K562 (cell line): ENCODE measurements around the gene AKT1S1. TPM values are rescaled to one million over a fixed set of nuclear protein-coding genes. Genes with fewer than 3 reads are reported as not detected.

Experiments
- BCL6 ChIP-seq: fragments of 250-450 bp; sonication (Bioruptor Pico); IDR thresholded peaks from 2 replicates; pipeline ENCODE4 v1.4.0; 2020
- CBFB ChIP-seq: sonication (generic); formaldehyde crosslinking; IDR thresholded peaks from 2 replicates; pipeline ENCODE4 v1.4.0; 2020; ENCODE audit warnings: mild to moderate bottlenecking, missing genetic modification reagents
- CREB3L1 ChIP-seq: fragments of 450-650 bp; IDR thresholded peaks from 2 replicates; pipeline ENCODE4 v1.6.1; 2014; ENCODE audit warnings: low read depth, mild to moderate bottlenecking, moderate library complexity, borderline replicate concordance
- EP400 ChIP-seq: fragments of 450-650 bp; IDR thresholded peaks from 2 replicates; pipeline ENCODE4 v1.6.1; 2017; ENCODE audit warnings: antibody characterized with exemption, mild to moderate bottlenecking, moderate library complexity
- HNRNPLL ChIP-seq: fragments of 200-400 bp; formaldehyde crosslinking; IDR thresholded peaks from 2 replicates; pipeline ENCODE4 v1.6.1; 2017; ENCODE audit warnings: low read length, low read depth, mild to moderate bottlenecking; ENCODE audit not compliant: poor library complexity, severe bottlenecking
- MAZ ChIP-seq, 2 experiments: fragments of 450-650 bp in 1 of 2; sonication (generic) in 1 of 2; formaldehyde crosslinking; IDR thresholded peaks in 1 of 2; conservative IDR thresholded peaks in 1 of 2; 2 replicates each; pipeline versions ENCODE4 v1.4.0 to v1.5.0; 2020; ENCODE audit warnings: mild to moderate bottlenecking in 1 of 2, missing genetic modification reagents in 1 of 2
- NR3C1 ChIP-seq: sonication (generic); formaldehyde crosslinking; IDR thresholded peaks from 2 replicates; pipeline ENCODE4 v1.8.1; 2022; ENCODE audit warnings: missing genetic modification reagents
- PHF21A ChIP-seq: fragments of 450-650 bp; IDR thresholded peaks from 2 replicates; pipeline ENCODE4 v1.6.1; 2017; ENCODE audit warnings: low read depth, borderline replicate concordance
- POLR2AphosphoS2 ChIP-seq: IDR thresholded peaks from 2 replicates; pipeline ENCODE4 v1.6.1; 2012; ENCODE audit warnings: low read length, improper control_type of control experiment
- POLR2G ChIP-seq: fragments of 200-400 bp; formaldehyde crosslinking; IDR thresholded peaks from 2 replicates; pipeline ENCODE4 v1.6.1; 2017; ENCODE audit warnings: low read depth, mild to moderate bottlenecking, antibody characterized with exemption, low read length, moderate library complexity
- RBM22 ChIP-seq: fragments of 200-400 bp; formaldehyde crosslinking; IDR thresholded peaks from 2 replicates; pipeline ENCODE4 v1.6.1; 2018; ENCODE audit warnings: low read length, low read depth; ENCODE audit not compliant: poor library complexity, severe bottlenecking
- RBM34 ChIP-seq: fragments of 200-400 bp; formaldehyde crosslinking; IDR thresholded peaks from 2 replicates; pipeline ENCODE4 v1.6.1; 2018; ENCODE audit warnings: low read length, borderline replicate concordance; ENCODE audit not compliant: insufficient read depth
- RNF2 ChIP-seq: sonication (generic); IDR thresholded peaks from 2 replicates; pipeline ENCODE4 v1.6.1; 2016
- SMAD4 ChIP-seq: fragments of 250-450 bp; sonication (Bioruptor Pico); conservative IDR thresholded peaks from 2 replicates; pipeline ENCODE4 v1.8.0; 2021; ENCODE audit warnings: inconsistent platforms, mild to moderate bottlenecking, moderate library complexity
- SRF ChIP-seq, 2 experiments: fragments of 250-450, 450-650 bp in 1 of 2; sonication (Bioruptor Pico) in 1 of 2; sonication (generic) in 1 of 2; formaldehyde crosslinking; IDR thresholded peaks; 2 replicates each; pipeline versions ENCODE4 v1.5.0 to v1.5.1; 2020 to 2022; ENCODE audit warnings: mild to moderate bottlenecking in 1 of 2, missing genetic modification reagents in 1 of 2
- TEAD1 ChIP-seq, 2 experiments: fragments of 450-650 bp in 1 of 2; sonication (generic) in 1 of 2; formaldehyde crosslinking; IDR thresholded peaks; 2 replicates each; pipeline versions ENCODE4 v1.4.0 to v1.8.0; 2020 to 2022; ENCODE audit warnings: mild to moderate bottlenecking in 2 of 2, missing genetic modification reagents in 1 of 2
- ZNF212 ChIP-seq: fragments of 450-650 bp; formaldehyde crosslinking; IDR thresholded peaks from 2 replicates; pipeline ENCODE4 v1.4.0; 2020; ENCODE audit warnings: mild to moderate bottlenecking
- ZNF274 ChIP-seq: IDR thresholded peaks from 2 replicates; pipeline ENCODE4 v1.6.1; 2011; ENCODE audit warnings: low read depth, mild to moderate bottlenecking, low read length, moderate library complexity, borderline replicate concordance
- ZNF41 ChIP-seq: fragments of 250-450 bp; sonication (Bioruptor Pico); conservative IDR thresholded peaks from 2 replicates; pipeline ENCODE4 v1.4.0; 2020; ENCODE audit warnings: mild to moderate bottlenecking
- ZNF707 ChIP-seq: fragments of 250-450 bp; sonication (Bioruptor Pico); conservative IDR thresholded peaks from 2 replicates; pipeline ENCODE4 v1.8.0; 2022; ENCODE audit warnings: inconsistent platforms, mild to moderate bottlenecking, moderate library complexity
- polyA plus RNA-seq, 8 experiments: library from polyadenylated mRNA; depleted of rRNA in 4 of 8; stranded (reverse) in 5 of 8; unstranded in 3 of 8; fragments of >200 nt; fragmentation: Nextera tagmentation in 2 of 8; fragmentation: Illumina TruSeq in 1 of 8; extraction: Ambion mirVana in 2 of 8; extraction: Trizol in 1 of 8; gene quantifications; 2 replicates each; pipeline versions ENCODE4 v1.2.1 to v1.2.3, GENCODE V29; 2011 to 2014; ENCODE audit warnings: inconsistent platforms in 1 of 8, missing spikeins in 1 of 8
- total RNA-seq, 7 experiments: library from RNA; depleted of rRNA in 6 of 7; stranded (reverse); fragments of >200 nt in 6 of 7; fragmentation: Illumina TruSeq in 2 of 7; extraction: Trizol in 2 of 7; gene quantifications; 2 replicates each; pipeline versions ENCODE4 v1.2.1 to v1.2.3, GENCODE V29; 2011 to 2021; ENCODE audit warnings: low replicate concordance in 1 of 7
- TF ChIP-seq, protein P1 (sequence below): sonication (generic); formaldehyde crosslinking; IDR thresholded peaks from 2 replicates; pipeline ENCODE4 v1.9.0; 2022; ENCODE audit warnings: mild to moderate bottlenecking, missing genetic modification reagents
- TF ChIP-seq, protein P2 (sequence below), 2 experiments: fragments of 250-450 bp in 1 of 2; fragments of 450-650 bp in 1 of 2; sonication (Bioruptor Pico) in 1 of 2; IDR thresholded peaks; 2 replicates each; pipeline versions ENCODE4 v1.6.1 to v1.8.0; 2016 to 2021; ENCODE audit warnings: mild to moderate bottlenecking in 2 of 2, moderate library complexity in 2 of 2, missing compliant biosample characterization in 1 of 2, missing genetic modification characterization in 1 of 2
- TF ChIP-seq, protein P3 (sequence below): sonication (generic); formaldehyde crosslinking; IDR thresholded peaks from 2 replicates; pipeline ENCODE4 v1.4.0; 2020; ENCODE audit warnings: mild to moderate bottlenecking, missing genetic modification reagents

AKT1S1 gene
- total and polyA plus RNA-seq, 9 of the 15 experiments (the other 6 are each of a cell fraction or from before 2014, with no cell fraction given): 1.2 to 50.3 (median 17.1) TPM

- TF ChIP-seq, protein P1, sequence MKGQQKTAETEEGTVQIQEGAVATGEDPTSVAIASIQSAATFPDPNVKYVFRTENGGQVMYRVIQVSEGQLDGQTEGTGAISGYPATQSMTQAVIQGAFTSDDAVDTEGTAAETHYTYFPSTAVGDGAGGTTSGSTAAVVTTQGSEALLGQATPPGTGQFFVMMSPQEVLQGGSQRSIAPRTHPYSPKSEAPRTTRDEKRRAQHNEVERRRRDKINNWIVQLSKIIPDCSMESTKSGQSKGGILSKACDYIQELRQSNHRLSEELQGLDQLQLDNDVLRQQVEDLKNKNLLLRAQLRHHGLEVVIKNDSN: peak; percentile 100
- TF ChIP-seq HNRNPLL (peak; percentile 91), POLR2AphosphoS2 (peak; percentile 46; the same call in 1 of the 2 replicates), EP400 (peak; percentile 94), NR3C1 (CRISPR knock-in tag) (no peak), RBM22 (no peak), ZNF212 (no peak), SMAD4 (CRISPR knock-in tag) (no peak), ZNF274 (no peak), ZNF707 (CRISPR knock-in tag) (no peak), BCL6 (CRISPR knock-in tag) (no peak), RBM34 (no peak), SRF (CRISPR knock-in tag; IDR thresholded peaks at IDR 0.05) (no peak; a peak in 1 of 4 replicates), CBFB (CRISPR knock-in tag) (no peak), TEAD1 (CRISPR knock-in tag; IDR thresholded peaks at IDR 0.05) (peak in 1 of 2 experiments; percentile 15; a peak in 1 of 4 replicates), PHF21A (no peak), ZNF41 (no peak), POLR2G (peak; percentile 66), RNF2 (no peak; the same call in none of the 2 replicates), MAZ (CRISPR knock-in tag; conservative IDR thresholded peaks at IDR 0.05 in 1 of 2, IDR thresholded peaks at IDR 0.05 in 1 of 2) (peak; percentile 80 to 81), CREB3L1 (peak; percentile 64; the same call in 1 of the 2 replicates)
- TF ChIP-seq, protein P2, sequence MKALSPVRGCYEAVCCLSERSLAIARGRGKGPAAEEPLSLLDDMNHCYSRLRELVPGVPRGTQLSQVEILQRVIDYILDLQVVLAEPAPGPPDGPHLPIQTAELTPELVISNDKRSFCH (CRISPR knock-in tag; IDR thresholded peaks at IDR 0.05): no peak
- TF ChIP-seq, protein P2 (tag; IDR thresholded peaks at IDR 0.05): no peak
- TF ChIP-seq, protein P3, sequence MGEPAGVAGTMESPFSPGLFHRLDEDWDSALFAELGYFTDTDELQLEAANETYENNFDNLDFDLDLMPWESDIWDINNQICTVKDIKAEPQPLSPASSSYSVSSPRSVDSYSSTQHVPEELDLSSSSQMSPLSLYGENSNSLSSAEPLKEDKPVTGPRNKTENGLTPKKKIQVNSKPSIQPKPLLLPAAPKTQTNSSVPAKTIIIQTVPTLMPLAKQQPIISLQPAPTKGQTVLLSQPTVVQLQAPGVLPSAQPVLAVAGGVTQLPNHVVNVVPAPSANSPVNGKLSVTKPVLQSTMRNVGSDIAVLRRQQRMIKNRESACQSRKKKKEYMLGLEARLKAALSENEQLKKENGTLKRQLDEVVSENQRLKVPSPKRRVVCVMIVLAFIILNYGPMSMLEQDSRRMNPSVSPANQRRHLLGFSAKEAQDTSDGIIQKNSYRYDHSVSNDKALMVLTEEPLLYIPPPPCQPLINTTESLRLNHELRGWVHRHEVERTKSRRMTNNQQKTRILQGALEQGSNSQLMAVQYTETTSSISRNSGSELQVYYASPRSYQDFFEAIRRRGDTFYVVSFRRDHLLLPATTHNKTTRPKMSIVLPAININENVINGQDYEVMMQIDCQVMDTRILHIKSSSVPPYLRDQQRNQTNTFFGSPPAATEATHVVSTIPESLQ (CRISPR knock-in tag): 0 out of 2 replicates have a peak, but pooled peaks have one; percentile 55
Measured at GRCh38 chr19:49877020-49877878, at the start of gene AKT1S1, which contains the start of gene TBC1D17 (continued).
